Progenitor cell of endocrine pancreas (in vitro differentiated cells): ENCODE measurements around the gene LRMDA. TPM values are rescaled to one million over a fixed set of nuclear protein-coding genes. Genes with fewer than 3 reads are reported as not detected.

ENCODE experiments used
- DNase-seq: peaks from one replicate; pipeline ENCODE4 v3.0.0; 2021; ENCODE audit warnings: low spot score; ENCODE audit not compliant: unreplicated experiment
- H3K27ac Mint-ChIP-seq: 2 replicates; pipeline ENCODE4 v1.8.0; 2021; ENCODE audit warnings: mild to moderate bottlenecking, moderate library complexity, mixed read lengths
- H3K27me3 Mint-ChIP-seq: 2 replicates; pipeline ENCODE4 v1.8.0; 2021; ENCODE audit warnings: mixed read lengths
- H3K36me3 Mint-ChIP-seq: 2 replicates; pipeline ENCODE4 v1.8.0; 2022; ENCODE audit warnings: mixed read lengths; ENCODE audit not compliant: insufficient read depth
- H3K4me1 Mint-ChIP-seq: 2 replicates; pipeline ENCODE4 v1.8.0; 2021; ENCODE audit warnings: low read depth, mixed read lengths
- H3K4me3 Mint-ChIP-seq: 2 replicates; pipeline ENCODE4 v1.8.0; 2021; ENCODE audit warnings: low read depth, mild to moderate bottlenecking, moderate library complexity, mixed read lengths
- H3K9me3 Mint-ChIP-seq: 2 replicates; pipeline ENCODE4 v1.8.0; 2021; ENCODE audit warnings: low read depth, mixed read lengths
- total RNA-seq: library from RNA; stranded (reverse); gene quantifications from 2 replicates; pipeline ENCODE4 v1.2.1, GENCODE V29; 2021
- TF ChIP-seq, protein P1 (sequence below): fragments of 200-600 bp; sonication (generic); IDR thresholded peaks from one replicate; pipeline ENCODE4 v1.5.0; 2021; ENCODE audit warnings: antibody characterized with exemption, mild to moderate bottlenecking; ENCODE audit not compliant: unreplicated experiment

LRMDA gene
- total RNA-seq, 1 donor from 2014 or later = 6.5 TPM

GRCh38 chr10:76116523-76116922, 685.1 kb downstream of the LRMDA start:
- TF ChIP-seq, protein P1, sequence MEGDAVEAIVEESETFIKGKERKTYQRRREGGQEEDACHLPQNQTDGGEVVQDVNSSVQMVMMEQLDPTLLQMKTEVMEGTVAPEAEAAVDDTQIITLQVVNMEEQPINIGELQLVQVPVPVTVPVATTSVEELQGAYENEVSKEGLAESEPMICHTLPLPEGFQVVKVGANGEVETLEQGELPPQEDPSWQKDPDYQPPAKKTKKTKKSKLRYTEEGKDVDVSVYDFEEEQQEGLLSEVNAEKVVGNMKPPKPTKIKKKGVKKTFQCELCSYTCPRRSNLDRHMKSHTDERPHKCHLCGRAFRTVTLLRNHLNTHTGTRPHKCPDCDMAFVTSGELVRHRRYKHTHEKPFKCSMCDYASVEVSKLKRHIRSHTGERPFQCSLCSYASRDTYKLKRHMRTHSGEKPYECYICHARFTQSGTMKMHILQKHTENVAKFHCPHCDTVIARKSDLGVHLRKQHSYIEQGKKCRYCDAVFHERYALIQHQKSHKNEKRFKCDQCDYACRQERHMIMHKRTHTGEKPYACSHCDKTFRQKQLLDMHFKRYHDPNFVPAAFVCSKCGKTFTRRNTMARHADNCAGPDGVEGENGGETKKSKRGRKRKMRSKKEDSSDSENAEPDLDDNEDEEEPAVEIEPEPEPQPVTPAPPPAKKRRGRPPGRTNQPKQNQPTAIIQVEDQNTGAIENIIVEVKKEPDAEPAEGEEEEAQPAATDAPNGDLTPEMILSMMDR = no peak
- Mint-ChIP-seq H3K9me3 (no peaks in the 10 kb centered on the region), H3K4me3 (no peak overlapping the region), H3K27ac (peak overlapping the region; percentile 27), H3K4me1 (peaks cover 50% of the 10 kb centered on the region), H3K36me3 (peaks cover 3% of the 10 kb centered on the region), H3K27me3 (peaks cover 2% of the 10 kb centered on the region)
- DNase-seq = no peak

GRCh38 chr10:76117949-76118348, 686.5 kb downstream of the LRMDA start:
- peak overlapping the region; percentile 17 for H3K27ac Mint-ChIP-seq
- no peaks in the 10 kb centered on the region for H3K9me3 Mint-ChIP-seq
- no peak overlapping the region for H3K4me3 Mint-ChIP-seq
- H3K36me3 Mint-ChIP-seq = peaks cover 2% of the 10 kb centered on the region
- peaks cover 44% of the 10 kb centered on the region for H3K4me1 Mint-ChIP-seq
- TF ChIP-seq, protein P1 = no peak
- peaks cover 2% of the 10 kb centered on the region for H3K27me3 Mint-ChIP-seq
- DNase-seq = no peak

GRCh38 chr10:76119036-76119435, 687.6 kb downstream of the LRMDA start:
- Mint-ChIP-seq H3K36me3 (no peaks in the 10 kb centered on the region), H3K27ac (peak overlapping the region; percentile 42), H3K4me3 (no peak overlapping the region), H3K9me3 (no peaks in the 10 kb centered on the region), H3K4me1 (peaks cover 39% of the 10 kb centered on the region), H3K27me3 (peaks cover 2% of the 10 kb centered on the region)
- TF ChIP-seq, protein P1 = no peak
- DNase-seq = no peak

GRCh38 chr10:76119515-76119914, 688.1 kb downstream of the LRMDA start:
- TF ChIP-seq, protein P1 = no peak
- Mint-ChIP-seq H3K9me3 (no peaks in the 10 kb centered on the region), H3K27ac (no peak overlapping the region), H3K27me3 (peaks cover 2% of the 10 kb centered on the region), H3K4me1 (peaks cover 39% of the 10 kb centered on the region), H3K36me3 (no peaks in the 10 kb centered on the region), H3K4me3 (no peak overlapping the region)
- DNase-seq = no peak

DNA sequence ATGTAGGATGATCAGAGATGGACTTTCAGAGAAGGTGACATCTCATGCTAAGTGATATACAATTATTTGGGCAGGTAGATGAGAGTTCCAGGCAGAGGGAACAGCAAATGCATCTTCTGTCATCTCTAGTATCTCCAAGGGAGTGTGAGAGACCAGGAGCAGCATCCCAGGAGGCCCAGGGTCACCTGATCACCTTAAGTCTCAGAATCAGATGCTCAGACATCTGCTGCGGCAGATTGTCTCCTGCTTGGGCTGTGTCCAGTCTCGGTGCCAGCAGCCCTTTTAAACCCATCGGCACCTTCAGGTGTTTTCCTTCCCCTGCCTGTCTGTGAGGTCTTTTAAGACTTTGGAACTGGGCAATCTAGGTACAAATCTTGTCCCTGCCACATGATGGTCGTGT, 690.6 kb downstream of the LRMDA start:
- H3K4me1 Mint-ChIP-seq = peaks cover 33% of the 10 kb centered on the region
- no peak overlapping the region for H3K4me3 Mint-ChIP-seq
- H3K27me3 Mint-ChIP-seq = peaks cover 2% of the 10 kb centered on the region
- no peaks in the 10 kb centered on the region for H3K36me3 Mint-ChIP-seq
- TF ChIP-seq, protein P1 = no peak
- no peak overlapping the region for H3K27ac Mint-ChIP-seq
- DNase-seq = no peak
- no peaks in the 10 kb centered on the region for H3K9me3 Mint-ChIP-seq
